Skeletal muscle cell (primary cell): ENCODE data around the gene CDH15.
"Not testable (repeated sequence)": the region's sequence is repeated elsewhere in the genome, so short reads cannot be mapped to it uniquely, and the experiment has no call there.

Experiments used
- DNase-seq: peaks from one replicate; pipeline ENCODE4 v3.0.0-alpha.2; 2010; ENCODE audit warnings: low read depth
- H3K4me3 ChIP-seq: 2 replicates; pipeline ENCODE4 v1.5.1; 2011; ENCODE audit warnings: low read depth, mild to moderate bottlenecking, control low read depth, low read length, moderate library complexity

Gene CDH15

DNA sequence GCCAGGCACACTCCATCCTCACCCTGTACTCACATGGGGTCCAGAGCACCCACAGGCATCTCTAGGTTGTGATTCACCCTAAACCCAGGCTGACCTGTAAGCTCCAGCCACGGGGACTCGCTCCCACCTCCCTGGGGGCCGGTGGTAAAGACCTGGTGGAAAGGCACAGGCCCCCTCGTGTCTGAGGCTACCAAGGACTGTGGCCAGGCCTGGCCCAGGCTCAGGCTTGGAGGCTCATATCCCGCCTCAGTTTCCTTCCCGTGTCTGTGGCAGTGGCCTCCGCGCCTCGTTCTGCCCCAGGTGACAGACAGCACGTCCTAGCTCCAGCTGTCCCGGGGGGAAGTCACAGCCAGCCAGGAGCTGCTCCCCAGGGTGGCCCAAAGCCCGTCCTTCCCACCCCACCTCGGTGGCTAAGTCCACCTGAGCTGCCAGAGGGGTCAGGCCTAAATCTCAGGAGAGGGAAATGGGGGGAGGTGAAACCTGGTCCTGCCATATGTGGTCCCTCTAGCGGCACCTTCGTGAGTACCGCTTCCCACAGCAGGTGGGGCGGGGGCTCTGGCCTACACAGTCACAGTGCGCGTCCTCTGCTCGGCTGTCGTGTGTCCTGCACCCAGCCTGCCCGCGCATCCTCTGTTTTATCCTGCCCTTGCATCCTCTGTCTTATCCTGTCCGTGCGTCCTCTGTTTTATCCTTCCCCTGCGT, 12.6 kb downstream of the CDH15 start:
- no peak for DNase-seq
- H3K4me3 ChIP-seq = no peak overlapping the region

- no peak overlapping the region for H3K4me3 ChIP-seq
- no peak for DNase-seq
Measured at GRCh38 chr16:89184677-89184932, 13.1 kb downstream of the CDH15 start.

- H3K4me3 ChIP-seq = no peak overlapping the region
- DNase-seq = no peak
Measured at GRCh38 chr16:89184933-89185794, 13.6 kb downstream of the CDH15 start.

DNA sequence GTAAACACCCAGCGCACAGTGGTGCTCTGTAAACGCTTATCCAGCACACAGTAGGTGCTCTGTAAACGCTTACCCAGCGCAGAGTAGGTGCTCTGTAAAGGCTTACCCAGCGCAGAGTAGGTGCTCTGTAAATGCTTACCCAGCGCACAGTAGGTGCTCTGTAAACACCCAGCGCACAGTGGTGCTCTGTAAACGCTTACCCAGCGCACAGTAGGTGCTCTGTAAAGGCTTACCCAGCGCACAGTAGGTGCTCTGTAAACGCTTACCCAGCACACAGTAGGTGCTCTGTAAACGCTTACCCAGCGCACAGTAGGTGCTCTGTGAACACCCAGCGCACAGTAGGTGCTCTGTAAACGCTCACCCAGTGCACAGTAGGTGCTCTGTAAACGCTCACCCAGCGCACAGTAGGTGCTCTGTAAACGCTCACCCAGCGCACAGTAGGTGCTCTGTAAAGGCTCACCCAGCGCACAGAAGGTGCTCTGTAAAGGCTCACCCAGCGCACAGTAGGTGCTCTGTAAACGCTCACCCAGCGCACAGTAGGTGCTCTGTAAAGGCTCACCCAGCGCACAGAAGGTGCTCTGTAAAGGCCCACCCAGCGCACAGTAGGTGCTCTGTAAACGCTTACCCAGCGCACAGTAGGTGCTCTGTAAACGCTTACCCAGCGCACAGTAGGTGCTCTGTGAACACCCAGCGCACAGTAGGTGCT, 14.5 kb downstream of the CDH15 start:
- DNase-seq, H3K4me3 ChIP-seq: not testable (repeated sequence)

- not testable (repeated sequence) for DNase-seq, H3K4me3 ChIP-seq
Measured at GRCh38 chr16:89186593-89187031, 15.1 kb downstream of the CDH15 start.

GRCh38 chr16:89187032-89187769, 15.7 kb downstream of the CDH15 start:
- H3K4me3 ChIP-seq = no peak overlapping the region
- no peak for DNase-seq

DNA sequence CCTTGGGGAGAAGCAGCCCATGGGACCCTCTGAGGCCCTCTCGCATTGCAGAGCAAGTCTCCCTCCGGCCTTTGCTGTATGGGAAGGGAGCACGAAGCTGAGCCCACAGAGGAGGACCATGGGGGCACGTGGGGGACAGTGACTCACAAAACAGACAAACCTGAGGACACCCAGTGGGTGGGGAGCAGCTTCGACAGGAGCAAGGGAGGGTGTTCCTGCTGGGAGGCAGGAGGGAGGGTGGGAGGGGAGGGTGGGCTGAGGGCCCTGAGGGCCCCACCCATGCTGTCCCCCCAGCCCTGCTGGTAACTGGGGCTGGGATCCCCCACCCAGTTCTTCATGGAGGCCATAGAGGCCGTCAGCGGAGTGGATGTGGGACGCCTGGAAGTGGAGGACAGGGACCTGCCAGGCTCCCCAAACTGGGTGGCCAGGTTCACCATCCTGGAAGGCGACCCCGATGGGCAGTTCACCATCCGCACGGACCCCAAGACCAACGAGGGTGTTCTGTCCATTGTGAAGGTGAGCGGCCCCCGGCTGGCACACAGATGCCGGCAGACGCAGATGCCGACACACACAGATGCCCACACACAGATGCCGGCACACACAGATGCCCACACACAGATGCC, 16.3 kb downstream of the CDH15 start:
- no peak for DNase-seq

GRCh38 chr16:89188471-89189357, 17.2 kb downstream of the CDH15 start:
- DNase-seq, H3K4me3 ChIP-seq: not testable (repeated sequence)

More for the DNA sequence above, 16.3 kb downstream of the CDH15 start:
- no peak overlapping the region for H3K4me3 ChIP-seq

GRCh38 chr16:89189358-89190025, 17.9 kb downstream of the CDH15 start:
- no peak for DNase-seq
- H3K4me3 ChIP-seq = no peak overlapping the region

- DNase-seq = no peak
- H3K4me3 ChIP-seq = no peak overlapping the region
Measured at GRCh38 chr16:89190150-89190958, 18.8 kb downstream of the CDH15 start.

- DNase-seq = no peak
- peak overlapping the region; percentile 33 for H3K4me3 ChIP-seq
Measured at GRCh38 chr16:89191033-89191900, 19.7 kb downstream of the CDH15 start.

DNA sequence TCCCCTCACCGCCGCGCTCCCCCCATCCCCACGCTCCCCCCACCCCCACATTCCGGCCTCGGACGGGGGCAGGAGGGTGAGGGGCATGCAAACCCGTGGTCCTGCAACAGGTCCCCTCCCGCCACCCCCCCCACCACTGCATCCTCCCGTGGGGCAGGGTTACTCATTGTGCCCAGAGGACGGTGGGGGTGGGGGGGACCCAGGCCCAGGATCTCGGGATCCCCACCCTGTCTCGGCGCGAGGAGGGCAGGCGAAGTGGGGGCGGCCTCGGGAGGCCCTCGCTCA, 20.3 kb downstream of the CDH15 start:
- DNase-seq = no peak
- peak overlapping the region; percentile 60 for H3K4me3 ChIP-seq

DNA sequence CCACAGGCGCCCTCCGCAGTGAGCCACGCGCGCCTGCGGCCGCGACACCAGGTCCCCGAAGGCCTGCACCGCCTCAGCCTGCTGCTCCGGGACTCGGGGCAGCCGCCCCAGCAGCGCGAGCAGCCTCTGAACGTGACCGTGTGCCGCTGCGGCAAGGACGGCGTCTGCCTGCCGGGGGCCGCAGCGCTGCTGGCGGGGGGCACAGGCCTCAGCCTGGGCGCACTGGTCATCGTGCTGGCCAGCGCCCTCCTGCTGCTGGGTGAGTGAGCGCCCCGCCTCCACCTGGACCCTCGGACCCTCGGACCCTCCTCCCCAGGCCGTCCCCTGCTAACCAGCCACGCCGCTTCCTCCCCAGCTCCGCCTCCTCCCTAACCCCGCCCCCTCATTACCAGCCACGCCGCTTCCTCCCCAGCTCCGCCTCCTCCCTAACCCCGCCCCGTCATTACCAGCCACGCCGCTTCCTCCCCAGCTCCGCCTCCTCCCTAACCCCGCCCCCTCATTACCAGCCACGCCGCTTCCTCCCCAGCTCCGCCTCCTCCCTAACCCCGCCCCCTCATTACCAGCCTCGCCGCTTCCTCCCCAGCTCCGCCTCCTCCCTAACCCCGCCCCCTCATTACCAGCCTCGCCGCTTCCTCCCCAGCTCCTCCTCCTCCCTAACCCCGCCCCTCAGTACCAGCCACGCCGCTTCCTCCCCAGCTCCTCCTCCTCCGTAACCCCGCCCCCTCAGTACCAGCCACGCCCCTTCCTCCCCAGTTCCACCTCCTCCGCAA, 20.8 kb downstream of the CDH15 start:
- DNase-seq = peak; percentile 70
- H3K4me3 ChIP-seq = peak overlapping the region; percentile 60

DNA sequence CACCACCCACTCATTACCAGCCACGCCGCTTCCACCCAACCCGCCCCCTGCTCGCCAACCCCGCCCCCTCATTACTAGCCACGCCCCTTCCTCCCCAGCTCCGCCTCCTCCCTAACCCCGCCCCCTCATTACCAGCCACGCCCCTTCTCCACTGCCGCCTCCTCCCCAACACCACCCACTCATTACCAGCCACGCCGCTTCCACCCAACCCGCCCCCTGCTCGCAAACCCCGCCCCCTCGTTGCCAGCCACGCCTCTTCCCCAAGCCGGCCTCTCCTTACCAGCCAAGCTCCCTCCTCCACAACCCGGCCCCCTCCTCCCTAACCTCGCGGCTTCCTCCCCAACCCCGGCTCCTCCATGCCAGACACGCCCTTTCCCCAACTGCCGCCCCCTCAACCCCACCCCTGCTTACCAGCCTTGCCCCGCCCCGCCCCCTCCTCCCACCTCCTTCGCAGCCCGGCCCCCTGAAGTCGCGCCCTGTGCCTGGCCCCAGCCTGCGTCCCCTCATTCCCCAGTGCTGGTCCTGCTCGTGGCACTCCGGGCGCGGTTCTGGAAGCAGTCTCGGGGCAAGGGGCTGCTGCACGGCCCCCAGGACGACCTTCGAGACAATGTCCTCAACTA, 21.5 kb downstream of the CDH15 start:
- DNase-seq = peak; percentile 65
- peak overlapping the region; percentile 36 for H3K4me3 ChIP-seq

DNA sequence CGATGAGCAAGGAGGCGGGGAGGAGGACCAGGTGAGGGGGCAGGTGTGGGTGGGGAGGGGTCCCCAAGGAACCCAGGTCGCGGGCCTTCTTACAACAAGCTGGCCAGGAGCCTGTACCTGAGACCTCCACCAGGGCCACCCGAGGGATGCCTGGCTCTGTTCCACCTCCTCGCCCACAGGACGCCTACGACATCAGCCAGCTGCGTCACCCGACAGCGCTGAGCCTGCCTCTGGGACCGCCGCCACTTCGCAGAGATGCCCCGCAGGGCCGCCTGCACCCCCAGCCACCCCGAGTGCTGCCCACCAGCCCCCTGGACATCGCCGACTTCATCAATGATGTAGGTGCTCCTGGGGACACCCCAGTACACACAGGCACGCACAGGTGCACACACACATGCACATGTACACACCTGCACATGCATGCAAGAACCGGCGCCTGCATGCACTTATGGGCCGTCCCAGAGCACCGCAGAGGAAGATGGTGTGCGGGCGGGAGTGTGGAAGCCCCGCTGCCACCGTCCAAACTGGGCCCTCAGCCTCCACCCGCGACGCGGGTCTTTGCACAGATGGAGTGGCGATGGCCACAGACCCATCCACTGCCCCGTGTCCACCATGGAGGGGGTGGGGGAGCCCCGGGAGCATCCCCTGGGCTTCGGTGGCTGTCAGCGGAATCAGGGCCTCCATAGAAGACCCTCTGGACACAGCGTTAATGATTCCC, 22.2 kb downstream of the CDH15 start:
- peak overlapping the region; percentile 36 for H3K4me3 ChIP-seq
- no peak for DNase-seq
